ENCODE results near the gene CAV1. TPM values are rescaled to one million over a fixed set of nuclear protein-coding genes. Genes with fewer than 3 reads are reported as not detected.

Gene CAV1
- total RNA-seq, 3 donors from 2014 or later (not counting 1 experiment from before 2014, with no cell fraction given) = not detected

DNA sequence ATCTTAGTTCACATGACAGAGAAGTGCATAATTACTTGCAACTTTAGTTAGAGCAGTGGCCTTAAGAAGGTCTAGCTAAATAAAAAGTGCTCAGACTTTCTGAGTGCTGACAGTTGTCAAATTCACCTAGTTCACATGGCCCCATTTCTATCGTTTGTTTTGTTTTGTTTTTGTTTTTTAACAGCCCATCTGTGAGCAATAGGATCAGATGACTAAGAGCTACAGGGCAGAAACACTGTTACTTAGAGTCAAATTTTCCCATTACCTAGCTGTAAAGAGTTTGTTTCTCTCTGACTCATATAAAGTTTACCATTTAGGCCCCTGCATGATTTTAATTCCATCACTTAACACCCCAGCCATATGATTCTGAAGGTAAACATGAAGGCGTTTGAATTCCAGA lies 18.8 kb downstream of the CAV1 start:
- no peak for ATAC-seq

DNA sequence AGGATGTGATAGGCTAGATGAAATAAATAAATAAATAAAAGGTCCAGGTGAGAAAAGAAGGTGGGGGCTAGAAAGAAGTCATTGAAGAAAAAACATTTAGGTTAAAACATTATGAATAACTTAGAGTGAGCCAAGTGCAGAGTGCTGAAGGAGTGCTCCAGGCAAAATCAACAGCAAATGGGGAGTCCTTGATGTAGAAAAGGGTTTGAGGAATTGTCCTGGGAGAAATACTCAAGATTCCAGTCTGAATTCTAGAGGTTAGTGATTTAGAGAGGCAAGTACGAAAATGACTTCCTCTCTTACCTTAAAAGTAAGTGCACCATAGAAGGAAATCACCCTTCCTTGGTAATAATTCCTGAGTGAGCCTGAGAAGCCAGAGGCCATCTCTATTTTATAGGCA lies 19.7 kb downstream of the CAV1 start:
- peaks cover 8 to 44% of the 10 kb centered on the region in 2 donors for H3K27me3 Mint-ChIP-seq (ENCODE audit: low read depth in 2 of 2)
- Histone ChIP-seq H3K4me3 (ENCODE audit: low read length) (no peak overlapping the region), H3K36me3 (ENCODE audit: control insufficient read depth, insufficient read depth, low read length) (no peaks in the 10 kb centered on the region), H3K9me3 (ENCODE audit: control insufficient read depth, insufficient read depth, low read length) (no peaks in the 10 kb centered on the region), H3K27me3 (ENCODE audit: control insufficient read depth, insufficient read depth, low read length) (peaks cover 2% of the 10 kb centered on the region), H3K27ac (ENCODE audit: low read length) (no peak overlapping the region), H3K4me1 (ENCODE audit: control insufficient read depth, insufficient read depth, low read length) (no peaks in the 10 kb centered on the region)
- H3K27ac Mint-ChIP-seq = no peak overlapping the region
- no peaks in the 10 kb centered on the region for H3K9me3 Mint-ChIP-seq
- DNase-seq = no peak
- no peaks in the 10 kb centered on the region for H3K4me1 Mint-ChIP-seq
- intact Hi-C loops (cut with micrococcal nuclease) = no loop called here
- TF ChIP-seq, protein P1, sequence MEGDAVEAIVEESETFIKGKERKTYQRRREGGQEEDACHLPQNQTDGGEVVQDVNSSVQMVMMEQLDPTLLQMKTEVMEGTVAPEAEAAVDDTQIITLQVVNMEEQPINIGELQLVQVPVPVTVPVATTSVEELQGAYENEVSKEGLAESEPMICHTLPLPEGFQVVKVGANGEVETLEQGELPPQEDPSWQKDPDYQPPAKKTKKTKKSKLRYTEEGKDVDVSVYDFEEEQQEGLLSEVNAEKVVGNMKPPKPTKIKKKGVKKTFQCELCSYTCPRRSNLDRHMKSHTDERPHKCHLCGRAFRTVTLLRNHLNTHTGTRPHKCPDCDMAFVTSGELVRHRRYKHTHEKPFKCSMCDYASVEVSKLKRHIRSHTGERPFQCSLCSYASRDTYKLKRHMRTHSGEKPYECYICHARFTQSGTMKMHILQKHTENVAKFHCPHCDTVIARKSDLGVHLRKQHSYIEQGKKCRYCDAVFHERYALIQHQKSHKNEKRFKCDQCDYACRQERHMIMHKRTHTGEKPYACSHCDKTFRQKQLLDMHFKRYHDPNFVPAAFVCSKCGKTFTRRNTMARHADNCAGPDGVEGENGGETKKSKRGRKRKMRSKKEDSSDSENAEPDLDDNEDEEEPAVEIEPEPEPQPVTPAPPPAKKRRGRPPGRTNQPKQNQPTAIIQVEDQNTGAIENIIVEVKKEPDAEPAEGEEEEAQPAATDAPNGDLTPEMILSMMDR (IDR thresholded peaks at IDR 0.05) = no peak
- no CpG with 5 or more reads among the region's 1 CpG for WGBS (ENCODE audit: insufficient coverage)
- ATAC-seq = no peak
- H3K4me3 Mint-ChIP-seq = no peak overlapping the region
- H3K36me3 Mint-ChIP-seq = no peaks in the 10 kb centered on the region

More for the DNA sequence above, 18.8 kb downstream of the CAV1 start:
- no peaks in the 10 kb centered on the region for H3K4me1 Mint-ChIP-seq
- H3K27ac ChIP-seq (ENCODE audit: low read length) = no peak overlapping the region
- peaks cover 2% of the 10 kb centered on the region for H3K27me3 ChIP-seq (ENCODE audit: control insufficient read depth, insufficient read depth, low read length)
- 85% methylated on average over 2 of the region's 2 CpGs for WGBS (ENCODE audit: insufficient coverage)
- H3K4me3 ChIP-seq (ENCODE audit: low read length) = no peak overlapping the region
- H3K4me3 Mint-ChIP-seq = no peak overlapping the region
- intact Hi-C loops (cut with micrococcal nuclease) = no loop called here
- TF ChIP-seq, protein P1 (IDR thresholded peaks at IDR 0.05) = no peak
- H3K9me3 ChIP-seq (ENCODE audit: control insufficient read depth, insufficient read depth, low read length) = no peaks in the 10 kb centered on the region
- no peaks in the 10 kb centered on the region for H3K9me3 Mint-ChIP-seq
- H3K36me3 Mint-ChIP-seq = no peaks in the 10 kb centered on the region
- peaks cover 12 to 52% of the 10 kb centered on the region in 2 donors for H3K27me3 Mint-ChIP-seq (ENCODE audit: low read depth in 2 of 2)
- no peak for DNase-seq
- H3K27ac Mint-ChIP-seq = no peak overlapping the region
- H3K36me3 ChIP-seq (ENCODE audit: control insufficient read depth, insufficient read depth, low read length) = no peaks in the 10 kb centered on the region
- H3K4me1 ChIP-seq (ENCODE audit: control insufficient read depth, insufficient read depth, low read length) = no peaks in the 10 kb centered on the region

DNA sequence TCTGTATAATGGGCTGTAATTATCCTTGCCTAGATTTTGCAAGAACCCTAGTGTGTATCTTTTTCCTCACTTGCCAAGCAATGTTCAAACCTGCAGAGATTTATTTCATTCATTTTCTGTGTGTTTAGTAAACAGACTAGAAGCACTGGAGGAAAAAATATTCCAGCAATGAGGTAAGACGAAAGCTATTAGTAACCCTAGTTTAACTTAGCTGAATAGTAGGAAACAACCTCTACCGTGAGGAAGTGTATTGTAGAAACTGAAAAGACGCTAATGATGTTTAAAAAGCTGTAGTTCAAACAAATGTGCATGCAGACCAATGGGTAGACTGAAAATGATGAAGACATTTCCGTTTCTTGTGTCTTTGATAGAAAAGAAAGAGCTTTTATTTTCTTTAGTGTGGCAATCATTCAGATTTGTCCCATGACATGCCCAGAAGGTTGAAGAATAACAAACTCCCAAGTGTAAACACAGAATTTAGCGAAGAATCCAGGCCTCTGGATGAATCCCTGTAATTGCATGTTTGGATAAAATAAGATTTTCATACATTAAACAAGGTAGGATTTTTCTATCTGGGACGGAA lies 20.7 kb downstream of the CAV1 start:
- intact Hi-C loops (cut with micrococcal nuclease) = no loop called here
- Histone ChIP-seq H3K27me3 (ENCODE audit: control insufficient read depth, insufficient read depth, low read length) (peaks cover 2% of the 10 kb centered on the region), H3K36me3 (ENCODE audit: control insufficient read depth, insufficient read depth, low read length) (no peaks in the 10 kb centered on the region), H3K27ac (ENCODE audit: low read length) (no peak overlapping the region), H3K4me1 (ENCODE audit: control insufficient read depth, insufficient read depth, low read length) (no peaks in the 10 kb centered on the region), H3K9me3 (ENCODE audit: control insufficient read depth, insufficient read depth, low read length) (no peaks in the 10 kb centered on the region), H3K4me3 (ENCODE audit: low read length) (no peak overlapping the region)
- ATAC-seq (no peak), DNase-seq (no peak)
- H3K4me3 Mint-ChIP-seq = no peak overlapping the region
- H3K9me3 Mint-ChIP-seq = no peaks in the 10 kb centered on the region
- H3K27ac Mint-ChIP-seq = no peak overlapping the region
- peaks cover 8 to 36% of the 10 kb centered on the region in 2 donors for H3K27me3 Mint-ChIP-seq (ENCODE audit: low read depth in 2 of 2)
- 90% methylated on average over 6 of the region's 6 CpGs for WGBS (ENCODE audit: insufficient coverage)
- no peaks in the 10 kb centered on the region for H3K36me3 Mint-ChIP-seq
- TF ChIP-seq, protein P1 (IDR thresholded peaks at IDR 0.05) = no peak
- H3K4me1 Mint-ChIP-seq = no peaks in the 10 kb centered on the region

GRCh38 chr7:116546054-116546453 lies 21.2 kb downstream of the CAV1 start:
- TF ChIP-seq, protein P1 (IDR thresholded peaks at IDR 0.05) = no peak
- H3K36me3 Mint-ChIP-seq = no peaks in the 10 kb centered on the region
- DNase-seq (no peak), ATAC-seq (no peak)
- intact Hi-C loops (cut with micrococcal nuclease) = no loop called here
- WGBS (ENCODE audit: insufficient coverage) = 94% methylated on average over 11 of the region's 11 CpGs
- Histone ChIP-seq H3K9me3 (ENCODE audit: control insufficient read depth, insufficient read depth, low read length) (no peaks in the 10 kb centered on the region), H3K4me3 (ENCODE audit: low read length) (no peak overlapping the region), H3K27me3 (ENCODE audit: control insufficient read depth, insufficient read depth, low read length) (no peaks in the 10 kb centered on the region), H3K27ac (ENCODE audit: low read length) (no peak overlapping the region), H3K4me1 (ENCODE audit: control insufficient read depth, insufficient read depth, low read length) (no peaks in the 10 kb centered on the region), H3K36me3 (ENCODE audit: control insufficient read depth, insufficient read depth, low read length) (no peaks in the 10 kb centered on the region)
- no peak overlapping the region for H3K27ac Mint-ChIP-seq
- H3K9me3 Mint-ChIP-seq = no peaks in the 10 kb centered on the region
- peaks cover 5 to 30% of the 10 kb centered on the region in 2 donors for H3K27me3 Mint-ChIP-seq (ENCODE audit: low read depth in 2 of 2)
- H3K4me1 Mint-ChIP-seq = no peaks in the 10 kb centered on the region
- no peak overlapping the region for H3K4me3 Mint-ChIP-seq

Data from natural killer cell (primary cell).